GM18873 (cell line): Measurements from ENCODE around the gene INSYN2B.

ENCODE experiments used
- ATAC-seq: cut with Tn5 transposase; IDR thresholded peaks from one replicate; pipeline ENCODE4 v1.9.1; 2021; ENCODE audit warnings: mild to moderate bottlenecking, moderate library complexity, moderate number of reproducible peaks; ENCODE audit not compliant: unreplicated experiment, low FRiP score

Gene INSYN2B

GRCh38 chr5:169938439-169938838, 41.9 kb downstream of the INSYN2B start:
- ATAC-seq = no peak

DNA sequence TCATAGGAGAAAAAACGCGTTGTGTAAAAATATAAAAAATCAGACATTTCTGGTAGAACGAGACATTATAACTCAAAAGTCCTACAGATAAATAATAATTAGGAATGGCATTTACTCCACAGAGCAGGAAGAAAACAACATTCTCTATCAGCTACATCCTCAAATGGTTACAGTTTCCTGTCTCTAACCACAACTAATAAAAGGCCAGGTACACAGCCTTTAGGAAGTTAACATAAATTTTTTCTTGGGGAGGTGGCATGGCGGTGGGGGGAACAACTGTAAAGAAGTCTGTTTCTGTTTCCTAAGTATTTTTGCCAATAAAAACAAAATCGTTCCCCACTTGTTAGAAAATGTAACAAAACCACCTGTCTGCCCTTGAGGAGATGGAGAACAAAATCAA, 44.5 kb downstream of the INSYN2B start:
- no peak for ATAC-seq

GRCh38 chr5:169934990-169935389, 45.3 kb downstream of the INSYN2B start:
- no peak for ATAC-seq

GRCh38 chr5:169933616-169934015, 46.7 kb downstream of the INSYN2B start:
- no peak for ATAC-seq

GRCh38 chr5:169933127-169933526, 47.2 kb downstream of the INSYN2B start:
- ATAC-seq = no peak

GRCh38 chr5:169923988-169924387, 56.3 kb downstream of the INSYN2B start:
- peak; percentile 60 for ATAC-seq

- ATAC-seq = no peak
These were observed 57.8 kb downstream of the INSYN2B start for GRCh38 chr5:169922474-169922873.

DNA sequence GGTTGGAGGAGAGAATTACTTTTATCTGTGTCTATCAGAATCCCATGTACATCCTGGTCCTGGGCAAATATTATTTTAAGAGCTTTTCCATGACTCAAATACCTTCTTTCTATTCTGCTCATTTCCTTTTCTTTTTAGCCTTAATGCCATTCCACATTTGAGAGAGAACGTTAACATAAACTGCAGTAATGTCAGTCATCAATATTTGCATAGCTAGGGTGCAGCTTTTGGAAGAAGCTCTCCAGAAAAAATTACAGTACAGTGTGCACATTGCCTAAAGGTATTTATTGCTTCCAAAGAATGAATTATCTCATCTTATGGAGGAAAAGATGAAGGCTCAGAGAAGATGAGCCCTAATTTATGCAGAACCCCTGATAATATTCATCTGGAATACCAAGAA, 58.3 kb downstream of the INSYN2B start:
- ATAC-seq = no peak

DNA sequence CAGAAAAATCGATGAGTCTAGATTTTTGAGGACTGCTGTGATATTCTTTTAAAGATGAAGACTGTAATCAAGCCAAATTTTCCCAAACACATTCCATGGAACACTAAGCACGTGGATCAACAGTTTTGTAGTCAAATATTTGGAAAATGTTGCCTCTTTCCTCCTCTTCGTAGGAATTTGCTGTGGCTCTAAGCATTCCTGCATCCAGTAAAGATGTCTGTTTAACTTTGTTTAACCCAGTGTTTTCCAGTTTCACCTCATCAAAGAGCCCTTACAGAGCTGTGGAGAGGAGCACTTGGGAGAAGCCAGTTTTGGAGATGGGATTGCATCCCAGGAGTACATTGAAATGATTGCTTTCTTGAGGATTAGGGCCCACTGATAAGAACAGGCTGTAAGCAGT, 58.9 kb downstream of the INSYN2B start:
- ATAC-seq = no peak

DNA sequence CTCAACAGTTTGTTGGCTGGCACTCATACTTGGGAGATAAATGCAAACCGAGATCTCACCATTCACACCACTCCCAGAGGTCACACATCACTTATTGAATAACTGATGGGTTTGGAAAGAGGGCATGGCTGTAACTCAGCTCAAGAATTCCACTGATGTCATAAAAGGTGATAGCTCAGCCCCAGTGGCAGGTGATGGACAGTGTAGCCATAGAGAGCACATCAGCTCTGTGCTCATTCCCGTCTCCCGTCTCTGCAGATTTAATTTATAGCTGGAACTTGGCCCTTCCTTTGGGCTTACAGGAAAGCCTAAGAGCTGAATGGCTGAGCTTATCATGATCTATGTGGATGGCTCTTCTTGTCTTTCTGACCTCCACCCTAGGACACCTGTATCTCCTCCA, 59.8 kb downstream of the INSYN2B start:
- ATAC-seq = no peak

GRCh38 chr5:169918228-169918627, 62.1 kb downstream of the INSYN2B start:
- no peak for ATAC-seq

DNA sequence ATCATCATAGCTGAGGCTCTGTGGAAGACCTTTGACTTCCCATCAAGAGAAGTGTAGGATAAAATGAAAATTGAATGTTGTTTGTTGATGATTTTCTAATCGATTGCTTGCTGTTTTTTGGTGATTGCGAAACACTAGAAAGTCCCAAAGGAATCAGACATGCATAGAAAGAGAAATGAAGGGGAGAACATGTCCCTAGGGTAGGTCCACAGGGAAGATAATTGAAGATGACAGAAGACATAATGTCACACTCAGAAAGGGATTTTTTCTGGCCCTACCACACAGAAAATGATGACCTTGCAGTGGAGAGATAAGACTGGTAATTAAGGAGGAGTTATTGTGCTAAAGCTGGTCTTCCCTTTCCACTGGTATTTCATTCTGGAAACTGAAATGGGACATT, 62.8 kb downstream of the INSYN2B start:
- no peak for ATAC-seq

DNA sequence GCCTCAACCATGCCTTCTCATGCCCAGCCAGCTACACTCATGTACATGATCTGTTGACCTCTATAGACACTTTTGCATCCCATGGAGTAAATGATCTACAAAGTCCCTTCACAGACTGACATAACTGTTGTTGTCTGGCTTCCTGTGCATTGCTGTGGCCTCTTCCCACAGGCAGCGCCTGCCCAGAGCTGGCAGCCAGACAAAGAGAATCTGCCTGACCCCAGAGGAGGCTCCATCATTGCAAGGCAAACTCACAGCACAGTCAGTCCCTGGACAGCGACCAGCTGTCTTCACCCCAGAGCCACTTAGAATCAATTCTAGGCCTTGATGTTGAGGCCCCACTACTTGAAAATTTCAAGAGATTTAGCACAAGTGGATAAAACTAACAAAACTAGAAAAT, 65.5 kb downstream of the INSYN2B start:
- no peak for ATAC-seq

- no peak for ATAC-seq
These were observed 66.8 kb downstream of the INSYN2B start for GRCh38 chr5:169913479-169913878.

- no peak for ATAC-seq
These were observed 68.7 kb downstream of the INSYN2B start for GRCh38 chr5:169911448-169912212.

DNA sequence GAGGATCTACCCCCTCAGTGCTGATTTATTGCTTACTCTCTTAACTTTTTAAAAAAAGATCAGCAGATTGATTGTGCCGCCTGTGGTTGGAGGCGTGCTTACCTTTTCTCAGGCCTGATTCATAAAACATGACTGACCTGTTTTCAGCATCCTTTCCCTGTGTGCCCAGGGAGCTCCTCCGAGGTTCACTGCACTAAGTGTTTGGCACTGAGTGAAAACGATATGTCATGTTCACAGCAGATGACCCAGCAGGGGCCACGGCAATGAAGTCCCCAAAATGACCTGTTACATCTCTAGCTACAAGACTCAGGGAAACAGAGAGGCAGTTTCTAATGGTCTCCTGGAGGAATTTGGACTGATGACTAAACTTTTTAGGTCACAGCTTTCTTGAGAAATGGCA, 69.9 kb downstream of the INSYN2B start:
- ATAC-seq = no peak

- no peak for ATAC-seq
These were observed 70.3 kb downstream of the INSYN2B start for GRCh38 chr5:169909945-169910344.

GRCh38 chr5:169908864-169909263, 71.4 kb downstream of the INSYN2B start:
- no peak for ATAC-seq

GRCh38 chr5:169906745-169907649, 73.3 kb downstream of the INSYN2B start:
- ATAC-seq = no peak

- ATAC-seq = no peak
These were observed 75.3 kb downstream of the INSYN2B start for GRCh38 chr5:169905017-169905416.

DNA sequence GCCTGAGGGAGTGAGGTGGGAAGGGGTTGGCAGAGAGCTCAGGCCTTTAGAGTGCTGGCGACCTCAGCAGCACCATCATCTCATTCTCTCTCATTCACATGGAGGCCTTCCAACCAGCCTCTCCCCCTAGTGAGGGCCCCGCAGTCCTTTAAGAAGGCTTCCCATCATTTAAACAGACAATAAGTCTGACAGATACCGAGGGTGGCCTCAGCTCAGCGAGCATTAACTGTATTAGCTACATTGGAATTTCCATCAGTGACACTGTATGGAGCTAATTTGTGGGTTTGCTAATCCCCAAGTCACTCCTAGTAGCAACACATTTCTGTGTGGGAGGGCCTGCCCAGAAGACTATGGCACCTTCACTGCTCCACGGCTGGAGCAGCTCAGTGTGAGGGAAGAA, 75.8 kb downstream of the INSYN2B start:
- no peak for ATAC-seq

DNA sequence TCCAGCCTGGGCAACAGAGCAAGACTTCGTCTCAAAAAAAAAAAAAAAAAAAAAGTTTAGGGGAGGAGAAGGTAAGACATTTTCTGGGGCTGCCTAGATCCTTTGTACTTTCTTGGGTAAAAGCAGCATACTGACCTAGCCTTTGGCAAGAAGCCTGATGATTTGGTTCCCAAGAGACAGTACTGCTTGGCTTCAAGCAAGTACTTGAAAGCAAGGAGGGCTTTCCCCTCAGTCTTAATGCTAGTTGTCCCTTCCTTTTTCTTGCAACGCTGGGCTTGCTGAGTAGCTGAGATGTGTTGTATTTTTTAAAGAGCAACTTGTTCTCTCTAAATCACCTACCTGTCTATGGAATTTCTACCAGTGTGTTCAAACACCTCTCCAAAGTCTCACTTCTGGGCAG, 76.2 kb downstream of the INSYN2B start:
- no peak for ATAC-seq
